Measurements from ENCODE around the gene NHSL2.

Gene NHSL2

DNA sequence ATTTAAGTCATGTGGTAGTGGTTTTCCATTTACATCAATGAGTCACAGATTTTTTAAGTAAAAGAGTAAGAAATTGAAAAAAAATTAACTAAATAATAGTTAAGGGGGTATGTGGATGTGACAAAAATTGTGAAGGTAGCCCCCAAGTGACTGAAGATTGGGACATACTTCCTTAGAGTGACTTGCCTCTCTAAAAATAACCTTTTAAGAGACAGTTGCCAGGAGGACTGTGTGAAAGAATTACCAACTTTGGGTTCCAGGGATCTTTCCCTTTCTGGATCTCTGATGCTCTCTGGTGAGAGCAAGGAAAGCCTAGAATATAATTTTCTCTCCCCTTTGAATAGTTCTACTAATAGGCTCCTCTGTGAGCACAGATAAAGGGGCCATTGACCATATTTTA is 42.7 kb downstream of the NHSL2 start:
- no peaks in the 10 kb centered on the region for H3K9me3 ChIP-seq (ENCODE audit: insufficient read depth, low read length, severe bottlenecking)
- H4K20me1 ChIP-seq (ENCODE audit: insufficient read depth, low read length), result no peaks in the 10 kb centered on the region
- H3K4me1 ChIP-seq (ENCODE audit: insufficient read depth, low read length), result no peaks in the 10 kb centered on the region
- H3K79me2 ChIP-seq (ENCODE audit: insufficient read depth, low read length), result no peaks in the 10 kb centered on the region
- H3K27ac ChIP-seq (ENCODE audit: low read length), result no peak overlapping the region
- DNase-seq (no peak), ATAC-seq (ENCODE audit: insufficient read depth, low read depth) (no peak)
- H3K27me3 ChIP-seq (ENCODE audit: insufficient read depth, low read length, poor library complexity), result no peaks in the 10 kb centered on the region
- no peaks in the 10 kb centered on the region for H3K36me3 ChIP-seq (ENCODE audit: insufficient read depth, low read length)
- no peak overlapping the region for H3K9ac ChIP-seq (ENCODE audit: low read depth, low read length)
- H3K4me2 ChIP-seq (ENCODE audit: insufficient read depth, low read length), result no peak overlapping the region
- H2AFZ ChIP-seq (ENCODE audit: low read depth, low read length), result no peak overlapping the region
- TF ChIP-seq, protein P1, sequence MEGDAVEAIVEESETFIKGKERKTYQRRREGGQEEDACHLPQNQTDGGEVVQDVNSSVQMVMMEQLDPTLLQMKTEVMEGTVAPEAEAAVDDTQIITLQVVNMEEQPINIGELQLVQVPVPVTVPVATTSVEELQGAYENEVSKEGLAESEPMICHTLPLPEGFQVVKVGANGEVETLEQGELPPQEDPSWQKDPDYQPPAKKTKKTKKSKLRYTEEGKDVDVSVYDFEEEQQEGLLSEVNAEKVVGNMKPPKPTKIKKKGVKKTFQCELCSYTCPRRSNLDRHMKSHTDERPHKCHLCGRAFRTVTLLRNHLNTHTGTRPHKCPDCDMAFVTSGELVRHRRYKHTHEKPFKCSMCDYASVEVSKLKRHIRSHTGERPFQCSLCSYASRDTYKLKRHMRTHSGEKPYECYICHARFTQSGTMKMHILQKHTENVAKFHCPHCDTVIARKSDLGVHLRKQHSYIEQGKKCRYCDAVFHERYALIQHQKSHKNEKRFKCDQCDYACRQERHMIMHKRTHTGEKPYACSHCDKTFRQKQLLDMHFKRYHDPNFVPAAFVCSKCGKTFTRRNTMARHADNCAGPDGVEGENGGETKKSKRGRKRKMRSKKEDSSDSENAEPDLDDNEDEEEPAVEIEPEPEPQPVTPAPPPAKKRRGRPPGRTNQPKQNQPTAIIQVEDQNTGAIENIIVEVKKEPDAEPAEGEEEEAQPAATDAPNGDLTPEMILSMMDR (IDR thresholded peaks at IDR 0.05; ENCODE audit: borderline replicate concordance, extremely low read depth, low read length, poor library complexity, severe bottlenecking), result no peak
- no peak for TF ChIP-seq EZH2 (IDR thresholded peaks at IDR 0.05; ENCODE audit: borderline replicate concordance, low read depth, low read length, severe bottlenecking)
- H3K4me3 ChIP-seq (ENCODE audit: low read depth in 1 of 2, low read length in 2 of 2), result no peak overlapping the region

DNA sequence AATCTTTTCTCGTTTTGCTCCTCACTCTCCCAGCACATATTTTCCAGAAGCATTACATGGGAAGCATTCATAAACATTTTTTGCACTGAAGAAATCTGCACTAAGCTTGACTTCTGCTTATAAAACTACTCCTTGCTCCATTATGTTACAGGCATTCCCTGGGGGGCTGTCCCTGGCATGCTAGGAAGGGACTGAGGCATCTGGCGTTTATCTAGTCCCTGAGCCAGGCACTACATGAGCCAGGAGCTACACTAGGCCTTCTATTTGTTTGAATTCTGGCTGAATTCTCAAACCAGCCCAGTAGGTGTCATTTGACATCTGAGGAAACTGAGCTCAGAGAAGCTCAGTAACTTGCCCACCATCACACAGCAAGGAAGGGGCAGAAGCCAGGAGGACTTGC is 43.3 kb downstream of the NHSL2 start:
- Histone ChIP-seq H3K9me3 (ENCODE audit: insufficient read depth, low read length, severe bottlenecking) (no peaks in the 10 kb centered on the region), H2AFZ (ENCODE audit: low read depth, low read length) (no peak overlapping the region), H3K4me1 (ENCODE audit: insufficient read depth, low read length) (no peaks in the 10 kb centered on the region), H3K4me3 (ENCODE audit: low read depth in 1 of 2, low read length in 2 of 2) (no peak overlapping the region), H3K79me2 (ENCODE audit: insufficient read depth, low read length) (no peaks in the 10 kb centered on the region), H3K4me2 (ENCODE audit: insufficient read depth, low read length) (no peak overlapping the region), H3K36me3 (ENCODE audit: insufficient read depth, low read length) (no peaks in the 10 kb centered on the region), H3K27me3 (ENCODE audit: insufficient read depth, low read length, poor library complexity) (no peaks in the 10 kb centered on the region), H3K27ac (ENCODE audit: low read length) (no peak overlapping the region), H3K9ac (ENCODE audit: low read depth, low read length) (no peak overlapping the region), H4K20me1 (ENCODE audit: insufficient read depth, low read length) (no peaks in the 10 kb centered on the region)
- no peak for DNase-seq
- ATAC-seq (ENCODE audit: insufficient read depth, low read depth), result no peak
- no peak for TF ChIP-seq EZH2 (IDR thresholded peaks at IDR 0.05; ENCODE audit: borderline replicate concordance, low read depth, low read length, severe bottlenecking)
- TF ChIP-seq, protein P1 (IDR thresholded peaks at IDR 0.05; ENCODE audit: borderline replicate concordance, extremely low read depth, low read length, poor library complexity, severe bottlenecking), result no peak

DNA sequence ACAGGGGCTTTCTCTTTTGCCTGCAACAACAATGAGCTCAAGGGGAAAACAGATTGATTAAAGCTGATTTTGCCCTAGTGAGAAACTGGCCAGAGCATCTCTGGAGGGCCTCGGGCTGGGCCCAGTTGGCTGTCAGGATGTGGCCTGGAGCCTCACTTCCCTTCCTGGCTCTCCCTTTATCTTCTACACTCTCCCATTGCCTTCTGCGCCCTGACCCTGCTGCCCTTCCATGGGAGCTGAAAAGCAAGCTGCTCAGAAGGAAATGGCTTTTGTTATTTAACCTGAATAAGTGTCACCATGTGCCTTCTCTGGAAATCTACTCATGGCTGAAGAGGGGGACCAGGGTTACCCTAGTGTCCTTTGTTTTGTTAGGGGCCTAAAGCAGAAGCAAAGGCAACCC is 43.8 kb downstream of the NHSL2 start:
- DNase-seq, result no peak
- H2AFZ ChIP-seq (ENCODE audit: low read depth, low read length), result no peak overlapping the region
- H3K4me3 ChIP-seq (ENCODE audit: low read depth in 1 of 2, low read length in 2 of 2), result no peak overlapping the region
- no peaks in the 10 kb centered on the region for H3K9me3 ChIP-seq (ENCODE audit: insufficient read depth, low read length, severe bottlenecking)
- no peaks in the 10 kb centered on the region for H3K36me3 ChIP-seq (ENCODE audit: insufficient read depth, low read length)
- no peaks in the 10 kb centered on the region for H4K20me1 ChIP-seq (ENCODE audit: insufficient read depth, low read length)
- H3K27ac ChIP-seq (ENCODE audit: low read length), result no peak overlapping the region
- no peaks in the 10 kb centered on the region for H3K4me1 ChIP-seq (ENCODE audit: insufficient read depth, low read length)
- no peak for ATAC-seq (ENCODE audit: insufficient read depth, low read depth)
- H3K4me2 ChIP-seq (ENCODE audit: insufficient read depth, low read length), result no peak overlapping the region
- H3K79me2 ChIP-seq (ENCODE audit: insufficient read depth, low read length), result no peaks in the 10 kb centered on the region
- no peaks in the 10 kb centered on the region for H3K27me3 ChIP-seq (ENCODE audit: insufficient read depth, low read length, poor library complexity)
- H3K9ac ChIP-seq (ENCODE audit: low read depth, low read length), result no peak overlapping the region
- no peak for TF ChIP-seq EZH2 (IDR thresholded peaks at IDR 0.05; ENCODE audit: borderline replicate concordance, low read depth, low read length, severe bottlenecking)
- TF ChIP-seq, protein P1 (IDR thresholded peaks at IDR 0.05; ENCODE audit: borderline replicate concordance, extremely low read depth, low read length, poor library complexity, severe bottlenecking), result no peak

All from DND-41 (cell line).